ENCODE data around the gene CABYR. TPM values are rescaled to one million over a fixed set of nuclear protein-coding genes. Genes with fewer than 3 reads are reported as not detected.

CABYR gene
- total and polyA plus RNA-seq, 2 of the 13 experiments (the other 11 are each of a cell fraction or from before 2014, with no cell fraction given): 0.71 to 0.88 TPM

DNA sequence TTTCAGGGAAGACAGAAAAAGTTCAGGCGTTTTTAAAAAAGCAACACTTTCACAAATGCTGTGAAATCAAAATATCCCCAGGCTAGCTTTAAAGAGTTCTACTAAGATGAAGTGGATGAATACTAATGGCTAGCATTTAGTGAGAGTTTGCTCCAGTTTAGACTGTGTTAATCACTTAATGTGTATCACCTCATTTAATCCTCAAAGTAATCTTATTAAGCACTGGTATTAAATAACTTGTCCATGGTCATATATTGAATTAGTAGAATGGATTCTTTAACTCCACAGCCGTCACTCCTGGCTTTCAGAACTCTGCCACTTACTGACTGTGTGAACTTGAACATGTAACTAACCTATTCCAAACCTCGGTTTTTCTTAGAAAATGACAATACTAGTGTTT is 66.0 kb downstream of the CABYR start:
- Histone ChIP-seq H3K4me3 (replicated peaks in 1 of 3; ENCODE audit: insufficient read depth in 1 of 3, low read depth in 2 of 3, low read length in 3 of 3) (no peak overlapping the region), H3K79me2 (ENCODE audit: insufficient read depth, low read length) (no peaks in the 10 kb centered on the region), H3K9ac (ENCODE audit: insufficient read depth, low read depth, low read length) (no peak overlapping the region), H2AFZ (ENCODE audit: low read length) (no peak overlapping the region), H3K4me2 (ENCODE audit: low read depth, low read length) (no peak overlapping the region), H4K20me1 (ENCODE audit: insufficient read depth, low read length) (no peaks in the 10 kb centered on the region), H3K27ac (ENCODE audit: extremely low read length, insufficient read depth, low read length) (no peak overlapping the region), H3K4me1 (ENCODE audit: insufficient read depth, low read length) (no peaks in the 10 kb centered on the region), H3K27me3 (ENCODE audit: control insufficient read depth in 1 of 2, insufficient read depth in 2 of 2, low read length in 2 of 2) (no peaks in the 10 kb centered on the region; a peak in 1 of 5 replicates), H3K36me3 (replicated peaks in 1 of 2; ENCODE audit: control insufficient read depth in 1 of 2, insufficient read depth in 2 of 2, low read length in 2 of 2) (no peaks in the 10 kb centered on the region), H3K9me3 (ENCODE audit: low read length) (no peaks in the 10 kb centered on the region)
- POLR2A ChIA-PET: no interaction called here
- ATAC-seq (no peak), DNase-seq (ENCODE audit: low spot score) (no peak), FAIRE-seq (no peak)
- intact Hi-C loops (cut with micrococcal nuclease; ENCODE audit: unreplicated experiment) (no loop called here), in situ Hi-C loops (cut with HindIII; ENCODE audit: extremely low pct_ligation_motif_present, low pct_unique_long_range_greater_than_20kb) (no loop called here)
- TF ChIP-seq SRY (CRISPR knock-in tag; IDR thresholded peaks at IDR 0.05) (no peak), NCOA5 (CRISPR knock-in tag; IDR thresholded peaks at IDR 0.05) (no peak), ZNF441 (CRISPR knock-in tag; IDR thresholded peaks at IDR 0.05; ENCODE audit: borderline replicate concordance) (no peak), WIZ (CRISPR knock-in tag; IDR thresholded peaks at IDR 0.05) (no peak), MTF2 (CRISPR knock-in tag; IDR thresholded peaks at IDR 0.05; ENCODE audit: borderline replicate concordance) (no peak), ZNF557 (CRISPR knock-in tag; IDR thresholded peaks at IDR 0.05) (no peak), ZNF34 (CRISPR knock-in tag; IDR thresholded peaks at IDR 0.05; ENCODE audit: borderline replicate concordance) (no peak), NAIF1 (CRISPR knock-in tag; IDR thresholded peaks at IDR 0.05; ENCODE audit: borderline replicate concordance) (no peak), ZEB1 (IDR thresholded peaks at IDR 0.05; ENCODE audit: insufficient replicate concordance, low read depth) (no peak), ZNF451 (CRISPR knock-in tag; IDR thresholded peaks at IDR 0.05) (no peak), MEIS1 (CRISPR knock-in tag; IDR thresholded peaks at IDR 0.05; ENCODE audit: borderline replicate concordance) (no peak), ZC3H4 (CRISPR knock-in tag; IDR thresholded peaks at IDR 0.05; ENCODE audit: borderline replicate concordance) (no peak), GABPB1 (CRISPR knock-in tag; IDR thresholded peaks at IDR 0.05) (no peak), ZNF75D (CRISPR knock-in tag; IDR thresholded peaks at IDR 0.05; ENCODE audit: borderline replicate concordance) (no peak), NR2F2 (IDR thresholded peaks at IDR 0.05; ENCODE audit: borderline replicate concordance, low read depth) (no peak), ZFX (CRISPR knock-in tag; IDR thresholded peaks at IDR 0.05; ENCODE audit: low read depth) (no peak), ZNF337 (CRISPR knock-in tag; IDR thresholded peaks at IDR 0.05; ENCODE audit: borderline replicate concordance, low read depth) (no peak), HOXA9 (CRISPR knock-in tag; IDR thresholded peaks at IDR 0.05; ENCODE audit: borderline replicate concordance) (no peak)
- TF ChIP-seq, protein P1, sequence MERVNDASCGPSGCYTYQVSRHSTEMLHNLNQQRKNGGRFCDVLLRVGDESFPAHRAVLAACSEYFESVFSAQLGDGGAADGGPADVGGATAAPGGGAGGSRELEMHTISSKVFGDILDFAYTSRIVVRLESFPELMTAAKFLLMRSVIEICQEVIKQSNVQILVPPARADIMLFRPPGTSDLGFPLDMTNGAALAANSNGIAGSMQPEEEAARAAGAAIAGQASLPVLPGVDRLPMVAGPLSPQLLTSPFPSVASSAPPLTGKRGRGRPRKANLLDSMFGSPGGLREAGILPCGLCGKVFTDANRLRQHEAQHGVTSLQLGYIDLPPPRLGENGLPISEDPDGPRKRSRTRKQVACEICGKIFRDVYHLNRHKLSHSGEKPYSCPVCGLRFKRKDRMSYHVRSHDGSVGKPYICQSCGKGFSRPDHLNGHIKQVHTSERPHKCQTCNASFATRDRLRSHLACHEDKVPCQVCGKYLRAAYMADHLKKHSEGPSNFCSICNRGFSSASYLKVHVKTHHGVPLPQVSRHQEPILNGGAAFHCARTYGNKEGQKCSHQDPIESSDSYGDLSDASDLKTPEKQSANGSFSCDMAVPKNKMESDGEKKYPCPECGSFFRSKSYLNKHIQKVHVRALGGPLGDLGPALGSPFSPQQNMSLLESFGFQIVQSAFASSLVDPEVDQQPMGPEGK (CRISPR knock-in tag; IDR thresholded peaks at IDR 0.05): no peak
- TF ChIP-seq, protein P2, sequence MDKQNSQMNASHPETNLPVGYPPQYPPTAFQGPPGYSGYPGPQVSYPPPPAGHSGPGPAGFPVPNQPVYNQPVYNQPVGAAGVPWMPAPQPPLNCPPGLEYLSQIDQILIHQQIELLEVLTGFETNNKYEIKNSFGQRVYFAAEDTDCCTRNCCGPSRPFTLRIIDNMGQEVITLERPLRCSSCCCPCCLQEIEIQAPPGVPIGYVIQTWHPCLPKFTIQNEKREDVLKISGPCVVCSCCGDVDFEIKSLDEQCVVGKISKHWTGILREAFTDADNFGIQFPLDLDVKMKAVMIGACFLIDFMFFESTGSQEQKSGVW (CRISPR knock-in tag; IDR thresholded peaks at IDR 0.05; ENCODE audit: borderline replicate concordance): no peak
- no TSS peak for BruUV-seq (replicated peaks)
- CTCF ChIA-PET (ENCODE audit: low intra/inter-chr PET ratio, low total read pairs): no interaction called here
- 2% methylated on average over 3 of the region's 3 CpGs for WGBS (ENCODE audit: low lambda C conversion rate)

All from HepG2 (cell line).